CD14-positive monocyte (primary cell): ENCODE data around the gene KRT82. TPM values are rescaled to one million over a fixed set of nuclear protein-coding genes. Genes with fewer than 3 reads are reported as not detected.

Experiments used
- DNase-seq, 3 donors: peaks; one replicate each; pipeline ENCODE4 v3.0.0-alpha.2; 2011 to 2022
- H2AFZ ChIP-seq: 2 replicates; pipeline ENCODE4 v1.6.0; 2012; ENCODE audit warnings: mild to moderate bottlenecking, low read depth, low read length, inconsistent platforms; ENCODE audit not compliant: insufficient read depth, poor library complexity, severe bottlenecking
- H3K27ac ChIP-seq, 2 donors: 1 replicate in 1 of 2; 2 replicates in 1 of 2; pipeline ENCODE4 v1.5.1; 2012 to 2013; ENCODE audit warnings: low read length in 2 of 2, control low read depth in 1 of 2, inconsistent platforms in 1 of 2, low read depth in 1 of 2, mild to moderate bottlenecking in 1 of 2
- H3K27me3 ChIP-seq, 2 donors: one replicate each; pipeline versions ENCODE4 v1.6.0 to v1.6.1; 2011 to 2013; ENCODE audit warnings: low read length in 2 of 2; ENCODE audit not compliant: control insufficient read depth in 2 of 2, insufficient read depth in 2 of 2
- H3K36me3 ChIP-seq, 2 donors: replicated peaks in 1 of 2; 1 replicate in 1 of 2; 2 replicates in 1 of 2; pipeline versions ENCODE4 v1.5.1 to v1.6.1; 2012 to 2013; ENCODE audit warnings: low read length in 2 of 2, control low read depth in 1 of 2, inconsistent platforms in 1 of 2, mild to moderate bottlenecking in 1 of 2; ENCODE audit not compliant: insufficient read depth in 2 of 2, control insufficient read depth in 1 of 2
- H3K4me1 ChIP-seq, 2 donors: 1 replicate in 1 of 2; 2 replicates in 1 of 2; pipeline versions ENCODE4 v1.5.1 to v1.6.1; 2012 to 2013; ENCODE audit warnings: low read length in 2 of 2, control low read depth in 1 of 2, inconsistent platforms in 1 of 2, mild to moderate bottlenecking in 1 of 2, moderate library complexity in 1 of 2; ENCODE audit not compliant: insufficient read depth in 2 of 2, control insufficient read depth in 1 of 2
- H3K4me2 ChIP-seq: replicated peaks from 2 replicates; pipeline ENCODE3; 2012; ENCODE audit warnings: low read length, moderate library complexity, mild to moderate bottlenecking; ENCODE audit not compliant: poor library complexity, severe bottlenecking; ENCODE audit errors: extremely low read depth
- H3K4me3 ChIP-seq, 3 experiments: fragments of 200-600 bp in 1 of 3; sonication (generic) in 1 of 3; replicated peaks in 1 of 3; 1 replicate in 2 of 3; 2 replicates in 1 of 3; pipeline ENCODE4 v1.5.1; 2011 to 2013; ENCODE audit warnings: low read length in 3 of 3, mild to moderate bottlenecking in 3 of 3, control low read depth in 2 of 3, low read depth in 2 of 3, inconsistent platforms in 1 of 3, moderate library complexity in 1 of 3
- H3K79me2 ChIP-seq: 2 replicates; pipeline ENCODE4 v1.6.0; 2012; ENCODE audit warnings: mild to moderate bottlenecking, control low read depth, inconsistent platforms, low read length, moderate library complexity; ENCODE audit not compliant: insufficient read depth
- H3K9ac ChIP-seq: 2 replicates; pipeline ENCODE4 v1.6.0; 2017; ENCODE audit warnings: low read length, mild to moderate bottlenecking; ENCODE audit not compliant: insufficient read depth, poor library complexity, severe bottlenecking
- H3K9me3 ChIP-seq, 2 donors: replicated peaks in 1 of 2; 1 replicate in 1 of 2; 2 replicates in 1 of 2; pipeline versions ENCODE4 v1.5.1 to v1.6.1; 2012 to 2013; ENCODE audit warnings: low read length in 2 of 2, control low read depth in 1 of 2; ENCODE audit not compliant: control insufficient read depth in 1 of 2, insufficient read depth in 1 of 2
- H4K20me1 ChIP-seq: 2 replicates; pipeline ENCODE4 v1.6.0; 2012; ENCODE audit warnings: mild to moderate bottlenecking, low read length, control low read depth, moderate library complexity; ENCODE audit not compliant: insufficient read depth
- H3K27ac Mint-ChIP-seq, 7 donors: one replicate each; pipeline ENCODE4 v1.8.0; 2020; ENCODE audit warnings: mild to moderate bottlenecking in 7 of 7, mixed read lengths in 7 of 7, moderate library complexity in 6 of 7, inconsistent platforms in 2 of 7
- H3K27me3 Mint-ChIP-seq, 3 donors: one replicate each; pipeline ENCODE4 v1.8.0; 2021 to 2022; ENCODE audit warnings: low read depth in 3 of 3, mild to moderate bottlenecking in 3 of 3, mixed read lengths in 3 of 3, moderate library complexity in 3 of 3, inconsistent platforms in 1 of 3
- H3K36me3 Mint-ChIP-seq, 2 donors: one replicate each; pipeline ENCODE4 v1.8.0; 2020; ENCODE audit warnings: mixed read lengths in 2 of 2, inconsistent platforms in 1 of 2, mild to moderate bottlenecking in 1 of 2
- H3K4me1 Mint-ChIP-seq: one replicate; pipeline ENCODE4 v1.8.0; 2020; ENCODE audit warnings: mild to moderate bottlenecking, mixed read lengths
- H3K4me3 Mint-ChIP-seq, 2 donors: one replicate each; pipeline ENCODE4 v1.8.0; 2020; ENCODE audit warnings: mild to moderate bottlenecking in 2 of 2, mixed read lengths in 2 of 2, moderate library complexity in 1 of 2
- H3K9me3 Mint-ChIP-seq, 7 donors: one replicate each; pipeline ENCODE4 v1.8.0; 2020 to 2022; ENCODE audit warnings: mixed read lengths in 7 of 7, mild to moderate bottlenecking in 6 of 7, moderate library complexity in 6 of 7, inconsistent platforms in 2 of 7
- CTCF ChIP-seq: fragments of 200-600 bp; IDR thresholded peaks from one replicate; pipeline ENCODE4 v1.8.0; 2022; ENCODE audit warnings: antibody characterized with exemption, mild to moderate bottlenecking
- WGBS: methylation state at CpG from one replicate; pipeline ENCODE4 v1.1.5; 2013; ENCODE audit warnings: missing lambda C conversion rate; ENCODE audit not compliant: insufficient coverage; 5-methylcytosine and 5-hydroxymethylcytosine counted together
- intact Hi-C, 2 donors: fragments of 100-400 bp; cut with micrococcal nuclease; formaldehyde crosslinking; loops; one replicate each; pipeline versions ENCODE4 v1.15.0 to v1.15.1; 2023
- polyA plus RNA-seq, 3 donors: library from polyadenylated mRNA; depleted of rRNA in 1 of 3; unstranded in 2 of 3; stranded (reverse) in 1 of 3; fragments of 300-500 nt in 2 of 3; fragments of >200 nt in 1 of 3; fragmentation: Illumina TruSeq in 2 of 3; gene quantifications; 1 replicate in 2 of 3; 2 replicates in 1 of 3; pipeline ENCODE4 v1.2.3, GENCODE V29; 2012 to 2021

Gene KRT82
- polyA plus RNA-seq, 3 donors, result not detected

- Mint-ChIP-seq H3K36me3 (no peaks in the 10 kb centered on the region), H3K27me3 (peaks cover 7 to 13% (median 10%) of the 10 kb centered on the region in 3 donors), H3K9me3 (no peaks in the 10 kb centered on the region), H3K4me1 (no peaks in the 10 kb centered on the region), H3K4me3 (no peak overlapping the region), H3K27ac (no peak overlapping the region)
- Histone ChIP-seq H3K9me3 (no peaks in the 10 kb centered on the region), H2AFZ (no peak overlapping the region), H3K27ac (no peak overlapping the region), H3K27me3 (no peaks in the 10 kb centered on the region), H4K20me1 (no peaks in the 10 kb centered on the region), H3K9ac (no peak overlapping the region), H3K4me2 (no peak overlapping the region), H3K4me1 (no peaks in the 10 kb centered on the region), H3K36me3 (no peaks in the 10 kb centered on the region), H3K79me2 (no peaks in the 10 kb centered on the region), H3K4me3 (no peak overlapping the region)
- DNase-seq, result no peak
- no peak for TF ChIP-seq CTCF
- WGBS, result 74% methylated on average over 9 of the region's 10 CpGs
- intact Hi-C loops, result no loop called here
Observed at GRCh38 chr12:52428121-52428520, 22.0 kb upstream of the KRT82 start.

DNA sequence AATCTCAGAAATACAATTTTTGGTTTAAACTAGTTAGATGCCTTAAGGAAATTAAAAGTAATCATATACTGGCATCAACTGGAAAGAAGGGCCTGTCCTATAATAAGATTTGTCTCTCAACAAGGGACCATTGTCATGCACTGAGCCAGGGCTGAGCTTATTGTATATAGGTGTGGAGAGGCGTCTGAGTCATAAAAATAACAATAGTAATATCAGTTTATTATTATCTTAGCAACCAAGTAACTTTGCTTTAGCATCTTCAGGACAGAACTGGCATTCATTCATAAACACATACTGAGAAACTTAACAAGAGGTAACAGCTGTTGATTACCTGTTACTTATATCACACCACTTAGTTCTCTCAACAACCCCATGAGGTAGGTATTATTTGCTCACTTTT is 20.9 kb upstream of the KRT82 start:
- Histone ChIP-seq H3K36me3 (no peaks in the 10 kb centered on the region), H3K27ac (no peak overlapping the region), H2AFZ (no peak overlapping the region), H3K4me1 (no peaks in the 10 kb centered on the region), H3K9ac (no peak overlapping the region), H3K4me2 (no peak overlapping the region), H3K9me3 (no peaks in the 10 kb centered on the region), H3K79me2 (no peaks in the 10 kb centered on the region), H4K20me1 (no peaks in the 10 kb centered on the region), H3K4me3 (no peak overlapping the region), H3K27me3 (no peaks in the 10 kb centered on the region)
- no CpG with 5 or more reads among the region's 1 CpG for WGBS
- DNase-seq, result no peak
- peaks cover 7 to 15% (median 10%) of the 10 kb centered on the region in 3 donors for H3K27me3 Mint-ChIP-seq
- intact Hi-C loops, result no loop called here
- H3K4me1 Mint-ChIP-seq, result no peaks in the 10 kb centered on the region
- no peak for TF ChIP-seq CTCF
- no peaks in the 10 kb centered on the region for H3K9me3 Mint-ChIP-seq
- no peak overlapping the region for H3K4me3 Mint-ChIP-seq
- no peak overlapping the region for H3K27ac Mint-ChIP-seq
- no peaks in the 10 kb centered on the region for H3K36me3 Mint-ChIP-seq
